HG03280 (cell line): Measurements from ENCODE around the gene CAMTA1.

Experiments used
- ATAC-seq: cut with Tn5 transposase; IDR thresholded peaks from one replicate; pipeline ENCODE4 v1.9.1; 2021; ENCODE audit warnings: mild to moderate bottlenecking, moderate library complexity; ENCODE audit not compliant: unreplicated experiment

Gene CAMTA1

GRCh38 chr1:6776389-6776788 lies 8.9 kb upstream of the CAMTA1 start:
- no peak for ATAC-seq

- no peak for ATAC-seq
These were observed 8.4 kb upstream of the CAMTA1 start for GRCh38 chr1:6776895-6777294.

GRCh38 chr1:6777813-6778212 lies 7.4 kb upstream of the CAMTA1 start:
- ATAC-seq: no peak

GRCh38 chr1:6779089-6779805 lies 6.0 kb upstream of the CAMTA1 start:
- no peak for ATAC-seq

- ATAC-seq: no peak
These were observed 3.1 kb upstream of the CAMTA1 start for GRCh38 chr1:6782151-6782550.

DNA sequence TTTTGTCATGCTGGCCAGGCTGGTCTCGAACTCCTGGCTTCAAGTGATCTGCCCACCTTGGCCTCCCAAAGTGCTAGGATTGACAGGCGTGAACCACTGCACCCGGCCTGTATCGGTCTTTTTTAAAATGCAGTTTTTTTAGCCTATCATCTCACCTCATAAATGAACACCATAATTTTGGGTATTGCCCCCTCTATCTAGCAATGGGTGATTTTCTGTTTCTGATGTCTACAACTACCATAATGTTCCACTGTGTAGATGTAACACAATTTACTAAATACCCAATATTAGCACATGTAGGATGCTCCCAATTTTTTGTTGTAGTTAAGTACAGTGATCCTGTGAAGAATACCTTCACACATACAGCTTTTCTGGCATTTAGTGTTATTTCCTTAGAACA lies 2.0 kb upstream of the CAMTA1 start:
- ATAC-seq: no peak

DNA sequence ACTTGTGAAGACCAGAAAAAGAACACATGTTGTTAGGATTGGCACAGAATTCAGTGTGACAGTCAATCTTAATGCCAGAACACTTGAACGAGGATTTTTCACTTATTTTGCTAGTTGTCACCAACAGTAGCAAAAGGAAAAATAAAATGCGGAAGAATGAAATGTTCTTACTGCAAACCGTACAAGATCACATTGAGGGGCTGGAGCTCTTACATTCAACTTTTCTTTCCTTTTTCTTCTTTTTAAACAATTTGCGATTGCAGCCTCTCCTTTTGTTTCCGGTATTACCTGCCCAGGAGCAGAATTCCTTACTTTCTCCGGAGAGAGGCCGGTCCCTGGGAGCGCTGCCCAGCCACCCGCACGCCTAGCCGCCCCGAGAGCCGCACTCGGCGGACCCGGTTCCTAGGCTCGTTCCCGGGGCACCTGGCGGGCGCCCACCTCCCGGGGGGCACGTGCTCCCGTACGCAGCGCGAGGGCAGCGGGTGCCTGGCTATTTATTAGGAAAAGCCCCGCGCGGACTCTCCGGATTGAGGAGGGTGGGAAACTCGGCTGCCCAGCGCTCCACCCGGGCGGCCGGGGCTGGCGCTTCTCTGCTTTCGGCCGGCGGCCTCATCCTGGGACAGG lies 1.2 kb upstream of the CAMTA1 start:
- ATAC-seq: no peak

GRCh38 chr1:6784560-6785317 lies 515 bp upstream of the CAMTA1 start:
- peak; percentile 75 for ATAC-seq

DNA sequence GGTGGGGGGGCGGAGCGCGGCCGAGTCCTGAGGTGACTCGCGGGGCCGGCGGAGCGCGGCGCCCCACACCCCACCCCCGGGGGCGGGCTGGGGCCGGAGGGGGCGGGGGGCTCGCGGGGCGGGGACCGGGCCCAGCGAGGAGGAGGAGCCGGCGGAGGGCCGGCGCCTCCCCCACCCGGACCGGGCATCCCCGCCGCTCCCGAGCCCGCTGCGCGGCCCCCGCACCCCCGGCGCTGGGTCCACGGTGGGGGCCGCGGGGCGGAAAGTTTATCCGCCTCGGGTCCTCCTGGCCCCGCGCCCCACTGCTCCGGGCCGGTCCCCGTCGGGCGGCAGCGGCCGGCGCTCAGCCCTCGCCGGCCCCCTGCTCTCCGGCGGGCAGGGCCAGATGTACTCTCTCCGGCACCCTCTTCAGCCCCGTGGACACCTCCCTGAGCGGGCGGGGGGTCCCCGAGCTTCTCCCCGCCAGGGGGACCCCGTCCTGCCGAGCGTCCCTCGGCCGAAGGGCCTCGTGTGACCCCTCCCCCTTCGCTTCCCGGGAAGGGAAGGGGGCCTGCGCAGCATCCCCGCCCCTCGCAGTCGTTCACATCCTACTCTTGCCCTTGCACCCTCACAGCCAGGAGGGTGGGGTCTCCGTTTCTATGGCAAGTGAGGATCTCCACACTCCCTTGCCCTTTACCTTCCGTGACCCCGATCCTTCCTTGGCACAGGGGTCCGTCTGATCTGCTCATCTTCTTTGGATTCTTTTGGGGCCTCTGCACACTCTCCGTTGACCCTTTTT lies 663 bp downstream of the CAMTA1 start:
- ATAC-seq: peak; percentile 5

- ATAC-seq: no peak
These were observed 3.7 kb downstream of the CAMTA1 start for GRCh38 chr1:6788946-6789345.

- no peak for ATAC-seq
These were observed 4.9 kb downstream of the CAMTA1 start for GRCh38 chr1:6790146-6790545.

DNA sequence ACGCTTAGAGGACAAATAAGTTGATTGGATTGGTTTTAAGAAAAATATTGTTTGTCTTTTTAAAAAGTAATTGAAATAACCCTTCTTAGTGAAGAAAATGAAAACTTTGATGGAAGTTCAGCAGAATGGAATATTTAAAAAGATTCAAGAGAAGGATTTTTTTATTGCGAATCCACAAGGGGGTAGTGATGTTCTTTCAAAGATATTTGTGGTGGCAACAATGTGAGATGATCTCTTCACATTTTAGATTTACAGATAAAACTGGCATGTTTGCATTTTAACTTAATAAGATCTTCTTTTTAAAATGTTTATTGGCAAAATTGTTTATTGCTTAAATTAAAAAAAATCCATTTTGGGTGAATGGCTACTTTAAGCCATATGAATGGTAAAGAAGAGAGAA lies 8.9 kb downstream of the CAMTA1 start:
- ATAC-seq: no peak

- no peak for ATAC-seq
These were observed 9.9 kb downstream of the CAMTA1 start for GRCh38 chr1:6795203-6795602.

- ATAC-seq: no peak
These were observed 10.4 kb downstream of the CAMTA1 start for GRCh38 chr1:6795661-6796060.

- no peak for ATAC-seq
These were observed 10.8 kb downstream of the CAMTA1 start for GRCh38 chr1:6796095-6796494.

DNA sequence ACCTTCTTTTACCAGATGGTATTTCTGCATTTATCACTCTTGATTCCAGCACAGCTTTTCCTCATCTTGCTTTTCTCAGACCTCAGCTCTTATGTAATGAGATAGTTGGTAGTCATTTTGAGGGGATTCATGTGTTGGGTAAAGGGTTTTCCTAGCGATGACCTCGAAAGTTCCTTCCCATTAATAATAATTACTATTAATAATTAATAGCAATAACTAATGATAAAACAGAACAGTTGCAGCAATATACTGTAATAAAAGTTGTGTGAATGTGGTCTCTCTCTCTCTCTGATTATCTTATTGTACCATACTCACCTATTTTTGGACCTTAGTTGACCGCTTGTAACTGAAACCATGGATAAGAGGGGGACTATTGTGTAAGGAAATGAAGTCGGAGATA lies 14.2 kb downstream of the CAMTA1 start:
- ATAC-seq: no peak

DNA sequence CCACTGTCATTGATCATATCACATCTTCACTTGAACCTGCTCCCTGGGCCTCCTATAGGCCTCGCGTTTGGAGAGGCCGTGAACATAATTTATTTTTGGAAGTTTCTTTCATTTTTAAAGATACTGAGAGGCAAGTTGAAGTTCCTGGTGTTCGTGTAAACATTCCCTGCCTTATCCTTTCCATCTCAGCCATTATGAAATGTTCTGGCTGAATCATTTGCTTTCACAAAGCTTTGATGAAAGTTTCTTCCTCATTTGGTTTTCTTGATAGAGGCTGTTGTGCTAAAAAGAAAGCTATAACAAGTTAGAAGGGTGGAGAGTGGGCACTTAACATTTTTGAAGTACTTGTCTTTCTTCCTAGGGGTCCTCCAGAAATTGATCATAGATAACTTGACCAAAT lies 15.5 kb downstream of the CAMTA1 start:
- ATAC-seq: no peak

DNA sequence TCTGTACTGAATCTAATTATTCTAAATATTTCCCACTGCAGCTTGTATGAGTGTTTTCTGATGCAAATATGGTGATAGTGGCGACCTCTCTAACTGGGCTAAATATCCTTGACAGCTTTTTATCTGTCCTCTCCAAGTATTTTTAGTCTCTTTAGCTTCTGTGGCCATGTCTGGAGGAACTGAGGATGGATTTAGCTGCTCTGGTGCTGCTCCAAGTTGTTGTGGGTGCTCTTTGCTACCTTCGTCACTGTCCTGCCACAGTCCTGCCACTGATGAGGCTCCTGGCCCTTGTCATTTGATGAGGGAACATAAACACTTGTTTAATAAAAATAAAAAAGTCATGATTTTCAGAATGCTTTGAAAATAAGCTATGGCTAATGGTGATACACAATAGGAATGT lies 15.9 kb downstream of the CAMTA1 start:
- no peak for ATAC-seq

DNA sequence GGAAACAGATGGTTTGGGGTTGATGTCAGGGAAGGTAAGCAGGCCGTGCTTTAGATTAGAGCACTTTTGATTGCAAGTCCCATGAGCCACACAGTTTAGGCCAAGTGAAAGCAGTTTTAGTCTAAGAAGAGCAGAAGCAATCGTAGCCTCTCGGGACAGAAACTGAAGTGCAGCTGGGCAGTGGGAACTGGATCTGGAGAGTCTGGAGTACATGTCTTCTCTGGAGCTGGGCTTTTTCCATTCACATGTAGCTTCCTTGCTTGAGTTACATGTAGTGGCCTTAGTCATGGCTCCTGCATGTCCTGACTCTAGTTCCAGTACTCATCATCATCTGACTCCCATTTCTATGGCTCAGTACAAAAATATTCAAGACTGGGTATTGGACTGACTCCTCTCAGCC lies 16.7 kb downstream of the CAMTA1 start:
- ATAC-seq: no peak

DNA sequence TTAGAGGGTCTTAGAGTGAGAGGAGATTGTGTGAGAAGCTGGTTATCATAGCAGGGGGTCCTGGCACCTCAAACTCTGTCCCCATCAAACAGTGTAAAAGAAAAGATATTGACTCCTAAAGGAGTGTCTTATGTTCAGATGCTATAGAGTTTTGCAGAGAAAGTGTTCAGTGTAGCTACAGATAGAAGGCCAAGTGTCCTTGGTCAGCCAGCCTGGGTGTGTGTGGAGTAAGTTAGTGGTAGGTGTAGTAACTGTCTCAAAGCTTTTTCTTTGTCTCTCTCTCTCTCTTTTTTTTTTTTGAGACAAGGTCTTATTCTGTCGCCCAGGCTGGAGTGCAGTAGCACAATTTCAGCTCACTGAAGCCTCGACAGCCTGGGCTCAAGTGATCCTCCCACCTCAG lies 17.2 kb downstream of the CAMTA1 start:
- no peak for ATAC-seq

DNA sequence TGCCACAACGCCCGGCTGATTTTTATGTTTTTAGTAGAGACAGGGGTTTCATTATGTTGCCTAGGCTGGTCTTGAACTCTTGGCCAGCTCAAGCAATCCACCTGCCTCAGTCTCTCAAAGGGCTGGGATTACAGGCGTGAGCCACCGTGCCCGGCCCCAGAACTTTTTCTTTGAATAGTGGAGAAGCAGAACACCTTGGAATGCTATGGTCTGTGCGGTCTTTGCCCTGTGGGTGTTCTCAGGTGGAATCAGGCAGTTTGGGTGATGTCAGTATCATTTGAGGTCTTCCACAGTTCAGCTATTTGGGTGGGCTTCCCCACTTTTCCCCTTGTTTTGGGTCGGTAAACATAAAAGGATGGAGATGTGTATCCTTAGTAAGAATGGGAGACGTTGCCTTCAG lies 17.6 kb downstream of the CAMTA1 start:
- no peak for ATAC-seq
